GM19468 (cell line): ENCODE results near the gene PSMA4.
"Not testable (repeated sequence)": the region's sequence is repeated elsewhere in the genome, so short reads cannot be mapped to it uniquely, and the experiment has no call there.

Source experiments
- ATAC-seq: cut with Tn5 transposase; IDR thresholded peaks from one replicate; pipeline ENCODE4 v1.9.1; 2021; ENCODE audit warnings: mild to moderate bottlenecking, moderate library complexity, moderate number of reproducible peaks; ENCODE audit not compliant: unreplicated experiment; ENCODE audit errors: extremely low read depth

Gene PSMA4

GRCh38 chr15:78540141-78540870 is at the start of gene PSMA4:
Gene PSMA4, plus strand, starts transcription at chr15:78540444. Its CDS starts 1,484 bp downstream, at chr15:78541928.
- peak; percentile 28 for ATAC-seq

GRCh38 chr15:78492872-78493271 is 47.4 kb upstream of the PSMA4 start:
- ATAC-seq, result no peak

GRCh38 chr15:78501857-78502256 is 38.4 kb upstream of the PSMA4 start:
- ATAC-seq, result no peak

GRCh38 chr15:78502641-78503040 is 37.6 kb upstream of the PSMA4 start:
- no peak for ATAC-seq

GRCh38 chr15:78506971-78507830 is 33.0 kb upstream of the PSMA4 start, which contains the start of gene HYKK:
Gene HYKK, plus strand, starts transcription at chr15:78507577. Its CDS starts 5,512 bp downstream, at chr15:78513089.
- peak; percentile 29 for ATAC-seq

GRCh38 chr15:78507831-78508160 is 32.4 kb upstream of the PSMA4 start:
- ATAC-seq, result no peak

- no peak for ATAC-seq
Observed at GRCh38 chr15:78508272-78508671, 32.0 kb upstream of the PSMA4 start.

GRCh38 chr15:78509726-78510312 is 30.4 kb upstream of the PSMA4 start:
- ATAC-seq, result no peak

GRCh38 chr15:78520035-78520434 is 20.2 kb upstream of the PSMA4 start:
- not testable (repeated sequence) for ATAC-seq

- ATAC-seq, result no peak
Observed at GRCh38 chr15:78524230-78524629, 16.0 kb upstream of the PSMA4 start.

- no peak for ATAC-seq
Observed at GRCh38 chr15:78527325-78527724, 12.9 kb upstream of the PSMA4 start.

GRCh38 chr15:78533331-78533730 is 6.9 kb upstream of the PSMA4 start:
- no peak for ATAC-seq

- ATAC-seq, result no peak
Observed at GRCh38 chr15:78536134-78536533, 4.1 kb upstream of the PSMA4 start.

- ATAC-seq, result no peak
Observed at GRCh38 chr15:78537266-78537905, 2.9 kb upstream of the PSMA4 start.

- no peak for ATAC-seq
Observed at GRCh38 chr15:78538358-78538757, 1.9 kb upstream of the PSMA4 start.

- not testable (repeated sequence) for ATAC-seq
Observed at GRCh38 chr15:78539464-78540140, 642 bp upstream of the PSMA4 start.

- ATAC-seq, result no peak
Observed at GRCh38 chr15:78540871-78541743, 863 bp downstream of the PSMA4 start.

- ATAC-seq, result no peak
Observed at GRCh38 chr15:78541744-78542034, 1.4 kb downstream of the PSMA4 start.

- no peak for ATAC-seq
Observed at GRCh38 chr15:78542647-78543046, 2.4 kb downstream of the PSMA4 start.
